ENCODE measurements around the gene PCDH20.
"Not testable (repeated sequence)": the region's sequence is repeated elsewhere in the genome, so short reads cannot be mapped to it uniquely, and the experiment has no call there.

PCDH20 gene

GRCh38 chr13:61415749-61416148 lies at the start of gene PCDH20:
Gene PCDH20 (minus strand): TSS chr13:61415849. CDS start chr13:61415158, 691 bp downstream.
- no peak for DNase-seq

GRCh38 chr13:61463024-61463423 lies 47.4 kb upstream of the PCDH20 start:
- no peak for DNase-seq

DNA sequence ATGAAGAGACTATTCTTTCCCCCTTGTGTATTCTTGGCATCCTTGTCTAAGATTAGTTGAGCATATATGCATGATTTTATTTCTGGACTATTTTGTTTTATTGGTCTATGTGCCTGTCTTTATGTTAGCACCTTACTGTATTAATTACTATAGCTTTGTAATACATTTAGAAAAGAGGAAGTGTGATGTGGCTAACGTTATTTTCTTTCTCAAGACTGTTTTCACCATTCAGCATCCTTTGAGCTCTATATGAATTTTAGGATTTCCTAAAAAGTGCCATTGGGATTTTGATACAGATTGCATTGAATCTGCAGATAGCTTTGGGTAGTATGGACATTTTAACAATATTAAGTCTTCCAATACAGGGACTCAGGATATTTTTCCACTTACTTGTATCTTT lies 37.5 kb upstream of the PCDH20 start:
- no peak for DNase-seq

DNA sequence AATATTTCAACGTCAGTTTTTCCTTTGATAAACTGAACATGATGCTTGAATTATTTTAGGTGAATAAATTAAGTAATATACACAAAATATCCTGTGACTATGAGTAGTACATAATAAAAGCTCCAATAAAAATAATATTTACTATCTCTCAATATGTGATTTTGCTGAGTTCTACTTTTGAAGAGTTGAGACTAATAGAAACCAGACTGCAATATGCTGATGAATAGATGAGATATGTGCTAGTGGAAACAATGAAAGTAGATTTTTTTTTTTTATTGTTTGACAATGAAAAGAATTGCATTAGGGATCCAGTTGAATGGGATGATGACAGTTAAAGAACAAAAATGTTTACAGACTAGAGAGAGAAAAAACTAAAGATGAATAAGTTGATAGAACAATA lies 16.4 kb upstream of the PCDH20 start:
- DNase-seq, result no peak

DNA sequence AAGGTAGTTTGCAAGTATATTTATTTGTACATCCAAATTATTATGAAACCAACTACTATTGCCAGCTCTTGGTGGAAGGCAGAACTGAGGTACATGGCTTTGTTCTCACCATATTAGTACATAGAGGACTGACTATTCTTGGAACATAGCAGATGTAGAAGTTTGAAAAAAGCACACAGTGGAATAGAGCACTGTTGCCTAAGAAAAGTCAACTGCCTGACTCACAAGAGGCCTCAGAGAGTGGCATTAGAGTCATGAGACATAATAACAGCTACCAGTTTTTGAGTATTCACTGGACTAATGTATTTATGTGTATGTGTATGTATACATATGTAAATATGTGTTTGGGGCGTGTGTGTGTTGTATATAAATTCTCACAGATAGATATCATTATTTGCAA lies 8.3 kb upstream of the PCDH20 start:
- DNase-seq, result no peak

GRCh38 chr13:61417086-61417570 lies 1.5 kb upstream of the PCDH20 start:
- no peak for DNase-seq

DNA sequence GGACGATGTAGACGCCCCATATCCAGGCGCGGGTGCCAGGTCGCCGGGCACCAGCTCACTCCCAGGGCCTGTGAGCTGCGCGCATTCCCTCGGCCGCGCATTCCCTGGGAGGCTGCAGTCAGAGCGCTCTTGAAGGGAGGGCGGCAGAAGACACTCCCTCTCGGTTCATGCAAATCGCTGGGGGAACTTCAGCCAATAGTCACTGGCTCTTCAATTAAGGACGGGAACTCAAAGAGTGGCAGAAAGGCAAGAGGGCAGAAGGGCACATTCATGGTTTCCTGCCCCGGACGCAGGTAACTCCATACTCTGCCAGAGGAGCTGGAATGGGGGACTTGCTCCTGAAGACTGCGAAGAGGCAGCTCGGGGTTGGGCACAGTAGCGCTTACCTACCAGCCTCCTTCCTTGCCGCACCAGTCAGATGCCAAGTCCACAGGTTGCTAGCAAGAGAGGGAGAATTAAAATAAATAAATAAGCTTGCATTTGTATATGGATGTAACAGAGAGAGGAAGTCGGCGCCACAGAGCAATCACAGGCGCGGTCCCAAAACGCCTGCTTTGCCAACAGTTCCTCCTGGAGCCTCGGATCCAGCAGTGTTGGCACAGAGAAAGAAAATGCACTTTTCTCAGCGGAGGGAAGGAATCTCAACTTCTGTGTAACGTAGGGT lies 459 bp downstream of the PCDH20 start:
- DNase-seq, result no peak

- DNase-seq, result no peak
Observed at GRCh38 chr13:61414686-61415057, 977 bp downstream of the PCDH20 start.

DNA sequence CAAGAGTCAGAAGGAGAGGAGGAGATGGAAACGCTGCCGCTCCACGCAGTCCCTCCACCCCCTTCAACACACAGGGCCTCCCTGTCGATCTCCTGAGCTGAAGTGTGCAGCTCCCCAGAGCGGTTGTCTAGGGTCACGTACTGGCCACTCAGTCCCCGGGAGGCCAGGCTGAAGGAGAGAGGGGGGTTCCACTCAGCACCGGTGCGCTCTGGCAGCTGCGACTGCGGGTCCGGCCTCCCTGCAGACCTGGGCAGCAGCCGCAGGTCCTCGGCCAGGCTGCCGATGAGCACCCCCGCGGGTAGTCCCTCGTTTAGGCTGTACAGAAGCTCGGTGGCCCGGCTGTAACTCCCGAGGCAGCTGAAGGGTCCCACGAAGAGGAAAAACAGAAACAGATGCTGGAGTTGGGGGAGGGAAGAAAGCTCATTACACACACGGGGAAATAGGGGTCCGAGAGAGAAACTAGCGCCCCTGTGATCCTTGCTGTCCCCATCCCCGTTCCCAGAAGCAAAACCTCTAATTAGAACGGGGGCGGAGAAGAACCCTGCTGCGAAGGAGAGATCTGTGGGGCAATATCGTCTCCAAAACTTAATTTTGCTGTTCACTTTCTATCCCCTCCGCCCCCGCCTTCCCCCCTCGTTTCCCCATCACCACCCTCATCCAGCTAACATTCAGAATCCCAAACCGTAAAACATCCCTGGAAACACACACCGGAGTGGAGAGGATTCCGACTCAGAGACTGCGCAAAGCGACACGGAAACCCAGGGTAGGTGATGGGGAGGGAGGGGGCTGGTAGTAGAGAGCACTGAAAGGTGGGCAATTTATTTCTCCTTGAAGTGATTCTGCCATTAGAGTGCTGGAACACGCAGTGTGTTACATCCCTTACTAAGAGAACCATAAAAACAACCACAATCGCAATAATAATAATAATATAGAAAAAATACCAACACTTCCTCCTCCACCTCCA lies 1.8 kb downstream of the PCDH20 start:
- DNase-seq, result no peak

GRCh38 chr13:61410669-61411297 lies 4.9 kb downstream of the PCDH20 start:
- DNase-seq, result no peak

DNA sequence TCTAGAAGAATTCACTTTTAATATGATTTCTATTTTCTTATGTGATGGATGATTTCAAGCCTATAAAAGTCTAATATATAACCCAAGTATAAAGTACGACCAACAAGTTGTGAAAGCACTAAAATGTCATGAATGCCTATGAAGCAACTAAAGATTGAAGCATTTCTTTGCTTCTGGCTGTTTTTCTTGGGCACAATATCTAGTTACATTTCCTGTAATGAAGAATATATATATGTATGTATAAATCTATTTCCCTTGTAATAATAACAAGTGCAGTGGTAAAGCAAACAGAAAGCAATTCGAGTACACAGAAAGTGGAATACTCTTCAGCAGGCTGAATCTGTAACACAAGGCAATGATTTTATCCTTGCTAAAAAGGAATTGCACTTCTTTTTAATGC lies 5.4 kb downstream of the PCDH20 start:
- DNase-seq, result no peak

DNA sequence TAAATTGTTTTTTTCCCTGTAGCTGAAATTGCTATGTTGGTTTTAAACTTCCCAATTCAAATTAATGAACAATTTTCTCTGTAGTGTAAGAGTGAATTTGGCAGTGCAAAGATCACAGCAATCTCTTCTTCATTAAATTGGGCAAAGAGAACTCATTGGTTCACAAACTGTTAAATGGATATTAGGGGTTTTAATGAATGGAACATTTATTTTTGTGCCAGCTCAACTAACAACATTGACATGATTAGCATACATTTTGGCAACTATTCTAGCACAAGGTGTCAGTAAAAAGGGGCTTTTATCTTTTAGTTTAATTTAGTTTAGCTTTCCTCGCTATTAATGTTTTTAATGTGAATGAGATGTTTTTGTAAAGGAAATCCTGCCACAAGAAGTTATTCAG lies 7.1 kb downstream of the PCDH20 start:
- DNase-seq, result no peak

DNA sequence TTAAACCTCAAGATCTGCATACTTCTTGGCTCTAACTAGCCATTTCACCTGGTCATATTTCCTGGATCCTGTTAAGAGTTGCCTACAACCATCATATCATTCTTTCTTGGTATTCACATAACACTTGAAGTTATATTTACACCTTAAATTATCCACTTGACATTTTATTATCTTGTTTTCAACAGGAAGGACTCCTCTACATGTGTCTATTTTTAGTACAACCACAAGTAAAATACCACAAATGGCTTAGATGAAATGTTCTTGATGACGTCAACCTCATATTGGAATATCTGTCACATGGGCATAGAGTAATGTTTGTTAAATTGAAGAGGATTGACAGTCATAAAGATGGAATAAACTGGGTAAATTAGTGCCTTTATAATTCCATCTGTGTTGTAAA lies 9.4 kb downstream of the PCDH20 start:
- DNase-seq, result no peak

- no peak for DNase-seq
Observed at GRCh38 chr13:61396121-61396520, 19.5 kb downstream of the PCDH20 start.

DNA sequence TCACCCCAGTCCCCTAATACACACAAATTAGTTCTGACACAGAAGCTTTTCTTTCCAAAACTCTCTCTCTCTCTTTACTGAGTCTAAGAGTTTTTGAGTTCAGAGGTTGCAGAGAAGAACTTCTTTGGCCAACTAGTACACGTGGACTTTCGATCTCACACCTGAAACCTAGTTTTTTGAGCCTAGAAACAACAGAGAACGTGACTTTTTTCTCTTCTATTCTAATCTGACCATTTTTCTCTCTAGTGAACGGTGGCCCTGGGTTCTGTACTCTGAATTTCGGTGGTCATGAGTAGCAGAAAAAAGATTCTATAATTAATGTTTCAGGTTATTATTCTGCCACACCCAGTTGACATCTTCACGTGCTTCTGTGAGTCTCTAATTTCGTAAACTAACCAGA lies 24.2 kb downstream of the PCDH20 start:
- DNase-seq, result no peak

DNA sequence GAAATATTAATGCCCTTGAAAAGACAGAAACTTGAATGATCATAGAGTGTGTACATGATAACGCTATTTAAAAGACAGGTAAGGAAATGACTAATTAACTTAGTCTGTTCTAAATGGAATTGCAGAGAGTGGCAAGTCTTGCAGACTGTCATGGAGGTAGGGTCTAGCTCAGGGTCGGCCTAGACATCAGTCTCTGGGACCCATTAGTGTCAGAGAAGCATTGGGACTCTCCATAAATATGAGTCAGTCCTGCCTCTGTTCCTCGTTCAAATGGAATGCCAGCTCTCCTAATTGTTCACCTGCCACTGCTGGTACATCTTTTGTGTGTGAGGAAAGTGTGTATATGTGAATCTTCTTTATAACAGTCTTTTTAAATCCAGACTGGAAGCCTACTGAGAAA lies 28.0 kb downstream of the PCDH20 start:
- DNase-seq, result no peak

DNA sequence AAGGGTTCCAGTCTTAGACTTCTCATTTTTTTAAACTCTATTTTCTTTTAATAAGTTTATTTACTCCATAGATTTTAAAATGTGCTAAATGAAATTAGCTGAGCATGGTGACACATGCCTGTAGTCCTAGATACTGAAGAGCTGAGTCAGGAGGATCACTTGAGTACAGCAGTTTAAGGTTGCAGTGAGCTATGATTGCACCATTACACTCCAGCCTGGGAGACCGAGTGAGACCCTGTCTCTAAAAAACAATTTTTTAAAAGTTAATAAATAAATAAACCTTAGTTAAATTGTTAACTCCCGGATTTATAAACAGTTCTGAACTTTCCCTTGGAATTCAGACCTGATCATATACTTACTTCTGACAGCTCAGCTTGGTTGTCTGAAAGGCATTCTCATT lies 32.5 kb downstream of the PCDH20 start:
- no peak for DNase-seq

- DNase-seq, result no peak
Observed at GRCh38 chr13:61370520-61370919, 45.1 kb downstream of the PCDH20 start.

- DNase-seq, result not testable (repeated sequence)
Observed at GRCh38 chr13:61364690-61365089, 51.0 kb downstream of the PCDH20 start.

GRCh38 chr13:61362522-61362921 lies 53.1 kb downstream of the PCDH20 start:
- DNase-seq, result no peak

Data from NCI-H1436 (cell line).